Hematopoietic multipotent progenitor cell treated with erythropoietin and hydrocortisone succinate and interleukin-3 and kit ligand, for 8 days (in vitro differentiated cells): ENCODE results near the gene POLR2E.

Source experiments
- DNase-seq: peaks from one replicate; pipeline ENCODE4 v3.0.0-alpha.2; 2015

Gene POLR2E

DNA sequence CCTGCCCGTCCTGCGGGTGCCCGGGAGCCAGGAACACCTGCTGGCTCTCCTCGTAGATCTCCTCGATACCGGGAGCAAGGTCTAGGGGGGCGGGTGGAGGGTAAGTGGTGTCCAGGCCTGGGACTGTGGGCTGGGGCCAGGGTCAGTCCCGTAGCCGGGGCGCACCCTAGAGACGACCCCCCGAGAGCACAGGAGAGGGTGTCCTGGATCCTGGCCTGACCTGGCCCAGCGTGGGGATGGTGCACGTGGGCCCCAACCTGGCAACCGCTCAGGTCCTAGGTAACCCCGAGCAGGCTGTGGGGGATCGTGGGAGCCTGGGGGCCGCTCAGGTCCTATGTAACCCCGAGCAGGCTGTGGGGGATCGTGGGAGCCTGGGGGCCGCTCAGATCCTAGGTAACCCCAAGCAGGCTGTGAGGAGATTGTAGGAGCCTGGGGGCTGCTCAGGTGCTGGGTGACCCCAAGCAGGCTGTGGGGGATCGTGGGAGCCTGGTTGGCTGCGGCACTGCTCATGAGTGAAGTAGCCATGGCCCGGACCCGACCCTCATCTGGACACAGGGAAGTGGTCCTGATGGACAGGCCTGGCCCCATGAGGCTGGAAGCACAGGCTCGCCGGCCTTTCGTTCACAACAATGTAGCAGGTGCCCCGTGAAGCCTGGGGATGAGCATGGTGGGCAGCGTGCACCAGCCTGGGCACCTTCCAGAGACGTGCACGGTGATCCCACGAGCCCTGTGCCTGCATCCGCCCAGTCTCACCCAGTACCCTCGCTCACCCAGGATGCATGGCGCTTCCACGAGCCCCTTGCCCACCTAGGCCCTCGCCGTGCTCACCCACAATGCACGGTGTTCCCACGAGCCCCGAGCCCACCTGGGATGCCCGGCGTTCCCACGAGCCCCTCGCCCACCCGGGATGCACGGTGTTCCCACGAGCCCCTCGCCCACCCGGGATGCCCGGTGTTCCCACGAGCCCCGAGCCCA, 14.8 kb upstream of the POLR2E start:
- no peak for DNase-seq

- no peak for DNase-seq
Measured at GRCh38 chr19:1109032-1109551, 13.9 kb upstream of the POLR2E start.

- no peak for DNase-seq
Measured at GRCh38 chr19:1108291-1109031, 13.3 kb upstream of the POLR2E start.

- DNase-seq: no peak
Measured at GRCh38 chr19:1107661-1108261, 12.6 kb upstream of the POLR2E start.

- peak; percentile 77 for DNase-seq
Measured at GRCh38 chr19:1106841-1107660, 11.9 kb upstream of the POLR2E start.

DNA sequence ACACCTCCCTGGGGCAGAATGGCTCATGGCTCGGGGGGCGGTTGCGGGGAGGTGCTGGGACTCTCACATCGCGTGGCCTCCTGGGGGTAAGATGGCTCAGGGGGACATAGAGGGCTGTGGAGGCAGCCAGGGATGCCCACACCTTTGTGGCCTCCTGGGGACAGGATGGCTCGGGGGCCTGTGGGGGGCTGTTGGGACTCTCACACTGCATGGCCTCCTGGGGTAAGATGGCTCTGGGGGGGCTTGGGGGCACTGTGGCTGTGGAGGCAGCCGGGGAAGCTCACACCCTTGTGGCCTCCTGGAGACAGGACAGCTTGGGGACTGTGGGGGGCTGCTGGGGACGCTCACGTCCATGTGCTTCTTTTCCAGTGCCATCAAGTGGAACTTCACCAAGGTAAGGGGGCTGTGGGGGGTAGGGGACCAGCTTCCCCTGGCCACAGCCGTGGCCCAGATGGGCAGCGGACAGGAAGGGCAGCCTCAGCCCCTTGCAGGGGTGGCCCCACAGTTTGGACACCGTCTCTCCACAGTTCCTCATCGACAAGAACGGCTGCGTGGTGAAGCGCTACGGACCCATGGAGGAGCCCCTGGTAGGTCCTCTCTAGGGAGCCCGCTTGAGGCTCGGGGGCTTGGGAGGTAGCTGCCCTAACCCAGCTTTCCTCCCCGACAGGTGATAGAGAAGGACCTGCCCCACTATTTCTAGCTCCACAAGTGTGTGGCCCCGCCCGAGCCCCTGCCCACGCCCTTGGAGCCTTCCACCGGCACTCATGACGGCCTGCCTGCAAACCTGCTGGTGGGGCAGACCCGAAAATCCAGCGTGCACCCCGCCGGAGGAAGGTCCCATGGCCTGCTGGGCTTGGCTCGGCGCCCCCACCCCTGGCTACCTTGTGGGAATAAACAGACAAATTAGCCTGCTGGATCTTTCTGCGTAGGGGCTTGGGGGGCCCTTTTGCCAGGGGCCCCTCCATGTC, 11.0 kb upstream of the POLR2E start:
- DNase-seq: no peak

DNA sequence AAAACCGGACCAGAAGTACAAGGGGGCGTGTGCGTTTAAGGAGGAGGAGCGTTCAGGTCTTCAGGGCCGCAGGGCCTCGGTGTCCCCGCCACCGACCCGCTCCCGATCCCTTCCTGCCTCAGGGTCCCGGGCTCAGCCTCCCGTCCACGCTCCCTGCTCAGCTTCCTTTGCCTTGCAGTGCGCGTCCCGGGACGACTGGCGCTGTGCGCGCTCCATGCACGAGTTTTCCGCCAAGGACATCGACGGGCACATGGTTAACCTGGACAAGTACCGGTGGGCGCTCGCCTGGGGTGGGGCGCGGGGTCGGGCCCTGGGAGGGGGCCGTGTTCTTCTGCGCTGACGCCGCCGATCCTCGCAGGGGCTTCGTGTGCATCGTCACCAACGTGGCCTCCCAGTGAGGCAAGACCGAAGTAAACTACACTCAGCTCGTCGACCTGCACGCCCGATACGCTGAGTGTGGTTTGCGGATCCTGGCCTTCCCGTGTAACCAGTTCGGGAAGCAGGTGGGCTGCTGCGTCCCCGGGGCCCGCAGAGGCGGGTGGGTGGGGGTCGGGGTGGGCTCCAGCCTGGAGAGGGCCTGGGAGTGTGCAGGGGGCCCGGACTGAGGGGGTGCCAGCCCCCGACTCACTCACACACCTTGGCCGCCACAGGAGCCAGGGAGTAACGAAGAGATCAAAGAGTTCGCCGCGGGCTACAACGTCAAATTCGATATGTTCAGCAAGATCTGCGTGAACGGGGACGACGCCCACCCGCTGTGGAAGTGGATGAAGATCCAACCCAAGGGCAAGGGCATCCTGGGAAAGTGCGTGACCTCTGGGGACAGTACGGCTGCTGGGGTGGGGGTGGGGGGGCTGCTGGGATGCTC, 10.1 kb upstream of the POLR2E start:
- no peak for DNase-seq

- DNase-seq: peak; percentile 65
Measured at GRCh38 chr19:1104311-1105007, 9.3 kb upstream of the POLR2E start.

DNA sequence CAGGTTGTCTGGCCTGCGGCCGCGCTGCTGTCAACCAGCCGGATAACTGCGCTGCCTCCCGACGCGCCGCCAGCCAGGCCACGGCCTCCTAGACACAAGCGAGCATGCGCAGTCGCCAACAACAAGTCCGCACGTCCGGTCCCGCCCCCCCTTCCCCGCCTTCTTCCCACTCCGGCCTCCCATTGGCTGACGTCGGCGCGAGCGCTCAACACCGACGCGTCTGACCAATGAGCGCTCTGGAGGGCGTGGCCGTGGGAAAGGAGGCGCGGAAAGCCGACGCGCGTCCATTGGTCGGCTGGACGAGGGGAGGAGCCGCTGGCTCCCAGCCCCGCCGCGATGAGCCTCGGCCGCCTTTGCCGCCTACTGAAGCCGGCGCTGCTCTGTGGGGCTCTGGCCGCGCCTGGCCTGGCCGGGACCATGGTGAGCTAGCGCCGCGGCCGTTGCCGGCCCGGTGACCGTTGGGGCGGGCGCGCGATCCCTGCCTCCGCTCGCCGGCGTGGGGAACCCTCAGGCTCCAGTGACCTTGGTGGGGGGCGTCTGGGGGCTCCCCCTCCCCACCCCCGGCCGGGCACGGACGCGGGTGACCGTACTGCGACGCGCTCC, 8.6 kb upstream of the POLR2E start, which contains the start of gene GPX4:
TSS of gene GPX4 (plus strand) at position 287 of the 603 bp plus-strand sequence. CDS start at position 337, 50 bp downstream.
- DNase-seq: peak; percentile 99

DNA sequence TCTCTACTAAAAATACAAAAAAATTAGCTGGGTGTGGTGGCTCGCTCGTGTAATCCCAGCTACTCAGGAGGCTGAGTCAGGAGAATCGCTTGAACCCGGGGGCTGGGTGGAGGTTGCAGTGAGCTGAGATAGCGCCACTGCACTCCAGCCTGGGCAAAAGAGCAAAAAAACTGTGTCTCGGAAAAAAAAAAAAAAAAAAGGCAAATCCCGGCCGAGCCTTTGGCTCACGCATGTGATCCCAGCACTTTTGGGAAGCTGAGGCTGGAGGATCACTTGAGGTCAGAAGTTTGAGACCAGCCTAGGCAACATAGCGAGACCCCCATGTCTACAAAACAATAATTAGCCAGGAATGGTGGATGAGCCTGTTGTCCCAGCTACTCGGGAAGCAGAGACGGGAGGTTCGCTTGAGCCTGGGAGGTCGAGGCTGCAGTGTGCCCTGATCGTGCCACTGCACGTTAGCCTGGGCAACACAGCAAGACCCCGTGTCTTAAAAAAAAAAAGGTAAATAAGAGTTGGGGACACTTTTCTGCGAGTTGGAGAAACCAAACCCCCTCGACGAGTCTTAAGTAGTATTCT, 8.0 kb upstream of the POLR2E start:
- DNase-seq: peak; percentile 23

DNA sequence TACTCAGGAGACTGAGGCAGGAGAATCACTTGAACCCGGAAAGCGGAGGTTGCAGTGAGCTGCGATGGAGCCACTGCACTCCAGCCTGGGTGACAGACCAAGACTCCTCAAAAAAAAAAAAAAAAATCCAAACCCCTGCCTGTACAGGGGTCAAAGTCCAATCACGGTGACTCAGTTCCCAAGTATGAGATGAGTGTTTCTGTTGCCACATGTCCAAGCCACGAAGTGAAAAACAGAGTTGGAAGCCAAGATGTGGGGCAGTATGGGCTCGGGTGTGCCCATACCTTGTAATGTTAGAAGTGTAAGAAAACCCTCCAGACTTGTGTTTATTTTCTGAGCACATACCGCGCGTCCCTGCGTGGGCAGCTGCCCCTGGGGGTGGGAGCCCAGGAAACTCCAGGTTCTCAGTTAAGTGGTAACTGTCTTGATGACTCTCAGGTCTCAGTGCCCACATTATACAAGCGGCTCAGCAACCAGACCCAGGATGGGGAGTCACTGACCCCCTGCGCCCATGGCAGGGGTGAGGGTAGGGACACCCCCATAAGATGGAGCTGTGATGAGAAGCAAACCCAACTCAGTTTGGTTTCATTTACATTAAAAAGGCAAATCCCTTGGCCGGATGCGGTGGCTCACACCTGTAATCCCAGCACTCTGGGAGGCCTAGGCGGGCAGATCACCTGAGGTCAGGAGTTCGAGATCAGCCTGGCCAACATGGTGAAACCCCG, 7.4 kb upstream of the POLR2E start:
- DNase-seq: peak; percentile 27

GRCh38 chr19:1101337-1101698, 6.1 kb upstream of the POLR2E start:
- DNase-seq: peak; percentile 72

DNA sequence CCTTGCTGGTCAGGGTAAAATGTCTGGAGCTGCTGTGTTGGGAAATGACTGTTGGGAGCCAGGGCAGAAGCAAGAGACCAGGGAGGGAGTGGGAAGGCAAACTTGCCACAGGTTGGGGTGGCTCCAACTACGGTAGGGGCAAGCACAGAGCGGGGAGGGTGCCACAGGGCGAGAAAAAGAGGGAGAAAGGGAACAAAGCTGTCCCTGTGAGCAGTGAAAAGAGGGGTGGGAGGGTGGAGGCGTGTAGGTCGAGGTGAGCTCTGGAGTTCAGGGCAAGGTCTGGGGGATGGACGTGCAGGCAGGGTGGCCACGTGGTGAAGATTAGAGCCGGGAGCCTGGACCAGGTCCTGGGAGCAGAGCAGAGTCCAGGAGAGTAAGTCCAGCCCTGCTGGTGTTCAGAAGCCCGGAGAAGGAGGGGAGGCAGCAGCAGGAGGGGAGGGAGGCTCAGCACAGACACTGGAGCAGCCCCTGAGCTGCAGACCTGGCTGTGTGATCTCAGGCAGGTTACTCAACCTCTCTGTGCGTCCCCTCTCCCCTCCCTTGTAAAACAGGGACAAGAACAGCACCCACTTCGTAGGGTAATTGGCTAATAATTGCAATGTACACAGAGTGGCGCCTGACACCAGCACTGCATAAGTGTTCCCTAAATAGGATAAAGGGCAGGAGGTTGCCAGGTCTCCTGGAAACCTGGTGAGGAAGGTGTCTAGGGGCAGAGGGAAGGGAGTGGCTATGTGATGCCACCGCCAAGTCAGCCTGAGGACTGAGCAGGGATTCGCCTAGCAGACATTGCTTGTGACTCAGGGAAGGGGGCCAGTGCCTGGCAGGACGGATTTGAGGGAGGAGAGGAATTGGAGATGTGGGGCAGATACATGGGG, 3.2 kb upstream of the POLR2E start:
- DNase-seq: peak; percentile 3

- DNase-seq: no peak
Measured at GRCh38 chr19:1097810-1098176, 2.6 kb upstream of the POLR2E start.

GRCh38 chr19:1094655-1094977, 559 bp downstream of the POLR2E start:
- no peak for DNase-seq

DNA sequence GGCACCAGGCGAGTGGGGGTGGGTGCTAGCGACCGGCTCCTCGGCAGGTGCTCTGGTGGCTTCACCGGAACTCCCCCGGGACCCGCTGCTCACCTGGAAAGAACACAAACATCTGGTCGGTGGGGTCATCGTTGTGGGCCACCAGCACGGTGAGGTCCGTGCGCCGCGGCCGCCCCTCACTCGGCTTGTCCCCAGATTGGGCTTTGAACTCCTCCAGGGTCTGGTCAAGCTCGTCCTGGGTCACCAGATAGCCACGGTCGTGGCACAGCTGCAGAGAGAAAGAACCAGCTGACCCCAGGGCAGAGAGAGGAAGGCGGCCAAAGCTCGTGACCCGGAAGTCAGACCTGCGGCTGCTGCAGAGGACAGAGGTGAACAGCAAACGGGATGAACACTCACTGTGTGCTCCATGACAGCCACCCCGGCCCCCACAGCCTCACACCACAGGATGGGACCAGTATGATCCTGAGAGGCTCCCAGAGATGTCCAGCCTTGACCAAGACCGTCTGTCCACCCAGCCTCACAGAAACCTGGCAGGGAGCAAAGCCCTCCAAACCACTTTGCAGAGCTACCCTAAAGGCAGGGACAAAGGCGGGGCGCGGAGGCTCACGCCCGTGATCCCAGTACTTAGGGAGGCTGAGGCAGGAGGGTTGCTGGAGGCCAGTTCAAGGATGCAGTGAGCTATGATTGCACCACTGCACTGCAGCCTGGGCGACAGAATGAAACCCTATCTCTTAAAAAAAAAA, 1.2 kb downstream of the POLR2E start:
- no peak for DNase-seq
